ENCODE measurements around the gene LRRTM4. TPM values are rescaled to one million over a fixed set of nuclear protein-coding genes. Genes with fewer than 3 reads are reported as not detected.
"Not testable (repeated sequence)": the region's sequence is repeated elsewhere in the genome, so short reads cannot be mapped to it uniquely, and the experiment has no call there.

Gene LRRTM4
- total RNA-seq, 2 donors from 2014 or later = 0.32 to 0.84 TPM

DNA sequence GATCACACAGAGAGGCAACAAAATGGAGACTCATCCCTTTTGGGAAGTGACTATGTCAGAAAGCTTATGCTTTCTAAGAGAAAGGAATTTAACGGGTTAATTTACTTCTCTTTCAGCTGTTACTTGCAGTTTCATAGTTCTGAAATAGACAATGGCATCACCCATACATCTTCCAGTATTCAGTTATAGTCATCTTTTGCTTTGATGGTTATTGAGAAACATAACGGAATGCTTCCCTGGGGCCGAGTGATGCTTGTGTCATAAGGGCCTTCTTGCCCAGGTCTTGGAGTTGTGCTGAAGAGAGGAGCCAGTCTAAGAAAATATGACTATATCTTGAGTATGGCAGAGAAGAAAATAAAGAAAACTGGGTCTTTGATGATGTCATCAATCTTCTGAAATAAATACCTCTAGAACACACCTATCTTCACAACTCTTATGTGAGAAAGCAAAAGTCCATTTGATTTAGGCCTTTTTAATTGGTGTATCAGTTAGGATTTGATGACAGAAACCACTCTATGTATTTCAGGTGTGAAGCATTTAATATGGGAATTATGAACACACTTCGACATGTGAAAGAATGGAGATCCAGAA, 328.2 kb downstream of the LRRTM4 start:
- intact Hi-C loops (cut with DNase I) = no loop called here
- DNase-seq (no peak), ATAC-seq (no peak)

DNA sequence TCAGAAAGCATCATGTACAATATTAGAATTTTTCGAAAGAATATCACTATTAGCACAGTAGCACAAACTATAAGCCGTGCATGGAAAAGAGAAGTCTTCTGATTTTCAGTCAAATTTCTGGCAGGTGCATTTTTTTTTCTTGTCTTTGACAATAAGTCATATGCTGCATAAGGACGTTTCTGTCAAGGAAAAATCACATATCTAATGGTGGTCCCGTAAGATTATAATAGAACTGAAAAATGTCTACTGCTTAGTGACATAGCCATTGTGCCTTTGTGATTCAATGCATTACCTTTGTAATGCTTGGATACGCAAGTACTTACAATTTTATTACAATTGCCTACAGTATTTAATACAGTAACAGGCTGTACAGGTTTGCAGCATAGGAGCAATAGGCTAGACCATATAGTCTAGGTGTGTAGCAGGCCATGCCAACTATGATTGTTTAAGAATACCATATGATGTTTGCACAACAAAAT, 329.3 kb downstream of the LRRTM4 start:
- intact Hi-C loops (cut with DNase I) = no loop called here
- ATAC-seq = no peak

DNA sequence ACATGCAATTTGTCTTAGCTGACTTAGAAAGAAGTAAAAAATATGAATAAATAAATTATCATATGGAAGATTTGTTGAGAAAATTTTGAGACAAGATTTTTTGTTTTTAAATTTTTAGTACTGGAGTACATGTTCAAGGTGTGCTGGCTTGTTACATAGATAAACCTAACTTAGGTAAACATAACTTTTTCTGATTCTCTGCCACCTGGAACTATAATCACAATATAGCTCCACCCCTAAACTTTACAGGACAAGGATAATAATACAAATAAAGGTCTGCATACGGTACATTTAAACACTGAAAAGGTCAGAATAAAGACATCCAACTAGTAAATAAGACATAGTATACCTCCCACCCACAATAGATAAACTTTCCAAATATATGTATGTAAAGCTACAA, 330.5 kb downstream of the LRRTM4 start:
- DNase-seq = no peak

More for the DNA sequence above, 329.3 kb downstream of the LRRTM4 start:
- DNase-seq = no peak

DNA sequence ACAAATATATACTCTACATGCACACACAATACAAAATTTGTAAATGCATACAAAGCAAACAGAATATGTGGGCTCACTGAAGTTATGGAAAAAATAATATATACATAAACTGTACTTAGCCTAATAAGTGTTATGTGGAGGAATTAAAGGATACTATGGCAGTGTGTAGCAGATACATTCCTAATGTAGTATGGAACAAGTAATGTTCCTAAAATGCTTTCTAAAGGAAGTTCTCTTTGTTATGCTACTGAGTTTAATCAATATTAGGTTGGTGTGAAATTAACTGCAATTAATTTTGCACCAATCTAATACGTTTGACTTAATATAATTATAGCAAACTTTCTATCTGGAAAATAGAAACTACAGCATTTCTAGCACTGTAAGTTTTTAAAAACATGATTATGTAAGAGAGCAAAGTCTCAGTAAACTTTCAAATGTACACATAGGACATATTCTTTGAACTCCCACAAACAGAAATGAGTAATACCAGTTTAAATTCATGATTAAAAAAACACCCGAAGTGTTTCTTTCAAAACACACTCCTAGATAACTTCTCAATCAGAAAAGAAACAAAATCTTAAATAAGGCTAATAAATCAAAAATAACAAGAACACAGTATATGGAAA, 331.3 kb downstream of the LRRTM4 start:
- no peak for ATAC-seq
- intact Hi-C loops (cut with DNase I) = no loop called here
- no peak for DNase-seq

More for the DNA sequence above, 330.5 kb downstream of the LRRTM4 start:
- ATAC-seq = no peak
- intact Hi-C loops (cut with DNase I) = no loop called here

DNA sequence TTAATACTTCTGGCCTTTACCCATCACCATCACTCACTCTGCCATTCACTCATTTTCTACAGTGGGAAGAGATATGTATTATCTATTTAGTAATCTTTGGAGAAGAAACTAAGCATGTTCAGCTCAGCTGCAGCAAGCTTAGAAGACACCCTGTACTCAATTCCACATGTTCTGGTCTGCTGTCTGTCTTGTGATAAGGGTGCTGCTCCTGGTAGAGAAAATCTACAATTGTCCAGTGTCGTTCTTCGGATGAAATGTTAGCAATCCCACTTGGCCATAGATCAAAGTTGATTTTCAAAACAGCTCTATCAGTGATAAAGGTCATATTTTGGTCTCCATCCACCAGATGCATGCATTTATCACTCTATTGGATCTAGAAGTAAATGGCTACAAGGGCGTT, 337.1 kb downstream of the LRRTM4 start:
- ATAC-seq (no peak), DNase-seq (no peak)
- intact Hi-C loops (cut with DNase I) = no loop called here

DNA sequence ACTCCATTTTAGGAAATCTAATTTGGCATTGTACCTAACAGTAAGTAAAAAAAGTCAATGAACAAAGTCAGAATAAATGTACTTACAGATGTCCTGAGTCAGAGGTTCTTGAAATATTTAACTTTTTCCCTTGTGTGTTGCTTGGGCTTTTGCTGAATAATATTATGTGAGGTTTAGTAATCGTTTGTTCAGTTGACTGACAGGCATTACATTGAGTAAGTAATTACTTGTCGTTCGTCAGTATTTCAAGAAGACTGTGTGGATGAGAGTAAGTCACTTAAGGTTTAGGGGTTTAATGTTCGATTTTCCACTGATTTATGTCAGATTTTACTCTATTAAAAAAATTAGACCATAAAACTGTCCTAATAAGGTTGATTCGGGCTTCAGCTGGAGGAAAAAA, 342.9 kb downstream of the LRRTM4 start:
- ATAC-seq (no peak), DNase-seq (no peak)
- intact Hi-C loops (cut with DNase I) = no loop called here

DNA sequence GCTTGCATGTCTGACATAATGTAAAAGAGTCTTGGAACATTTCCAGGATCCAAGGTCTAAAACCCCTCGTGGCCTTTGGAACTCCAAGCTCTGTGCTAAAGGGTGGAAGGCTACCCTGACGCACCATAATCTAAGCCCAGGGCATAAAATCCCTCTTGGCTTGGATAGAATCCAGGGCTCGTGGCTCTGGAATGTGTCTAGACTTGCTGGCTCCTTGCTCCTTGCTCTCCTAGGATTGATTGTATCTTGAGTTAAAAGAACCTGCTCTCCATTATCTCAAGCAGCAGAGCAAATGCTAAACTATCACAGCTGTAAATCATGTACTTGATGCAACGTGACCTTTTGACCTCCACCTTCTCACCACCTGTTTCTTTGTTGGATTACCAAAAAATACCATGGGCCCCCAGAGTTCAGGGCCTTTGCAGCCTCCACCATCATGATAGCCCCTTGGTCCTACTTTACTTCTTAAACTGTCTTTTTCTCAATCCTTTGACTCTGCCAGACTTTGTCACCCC, 346.9 kb downstream of the LRRTM4 start:
- intact Hi-C loops (cut with DNase I); DNase-seq; ATAC-seq: not testable (repeated sequence)

DNA sequence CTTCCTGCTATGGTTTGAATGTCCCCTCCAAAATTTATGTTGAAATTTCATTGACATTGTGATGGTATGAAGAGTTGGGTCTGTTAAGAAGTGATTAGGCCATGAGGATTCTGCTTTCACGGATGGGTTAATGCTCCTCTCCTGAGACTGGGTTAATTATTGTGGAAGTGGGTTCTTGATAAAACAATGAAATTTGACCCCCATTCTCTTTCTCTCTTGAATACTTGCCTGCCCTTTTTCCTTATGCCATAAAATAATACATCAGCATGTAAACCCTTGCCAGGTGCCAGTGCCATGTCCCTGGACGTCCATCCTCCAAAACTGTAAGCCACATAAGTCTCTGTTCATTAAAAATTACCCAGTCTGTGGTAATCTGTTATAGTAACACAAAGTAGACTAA, 352.8 kb downstream of the LRRTM4 start:
- intact Hi-C loops (cut with DNase I) = no loop called here
- ATAC-seq (no peak), DNase-seq (no peak)

DNA sequence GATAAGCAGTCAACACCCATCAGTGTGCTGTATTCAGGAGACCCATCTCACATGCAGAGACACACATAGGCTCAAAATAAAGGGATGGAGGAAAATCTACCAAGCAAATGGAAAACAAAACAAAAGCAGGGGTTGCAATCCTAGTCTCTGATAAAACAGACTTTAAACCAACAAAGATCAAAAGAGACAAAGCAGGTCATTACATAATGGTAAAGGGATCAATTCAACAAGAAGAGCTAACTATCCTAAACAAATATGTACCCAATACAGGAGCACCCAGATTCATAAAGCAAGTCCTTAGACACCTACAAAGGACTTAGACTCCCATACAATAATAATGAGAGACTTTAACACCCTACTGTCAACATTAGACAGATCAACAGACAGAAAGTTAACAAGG, 358.2 kb downstream of the LRRTM4 start:
- ATAC-seq; intact Hi-C loops (cut with DNase I); DNase-seq: not testable (repeated sequence)

DNA sequence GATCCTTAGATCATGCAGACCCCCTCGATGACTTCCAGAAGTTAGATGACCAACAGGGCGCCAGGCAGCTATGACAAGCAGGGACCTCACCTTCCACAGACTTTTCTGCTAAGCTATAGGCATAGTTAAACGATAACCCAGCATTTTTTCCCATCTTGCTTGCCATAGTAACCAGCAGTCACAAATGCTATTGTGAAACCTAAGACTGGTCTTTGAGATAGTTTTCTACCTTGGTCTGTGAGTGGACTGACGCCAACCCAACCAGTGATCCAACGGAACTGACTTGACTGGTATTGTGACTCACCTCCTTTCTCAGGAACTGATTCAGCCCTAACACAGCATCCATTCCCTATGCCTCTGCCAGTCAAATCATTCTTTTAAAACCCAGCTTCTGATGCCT, 361.2 kb downstream of the LRRTM4 start:
- ATAC-seq (no peak), DNase-seq (no peak)
- intact Hi-C loops (cut with DNase I) = no loop called here

DNA sequence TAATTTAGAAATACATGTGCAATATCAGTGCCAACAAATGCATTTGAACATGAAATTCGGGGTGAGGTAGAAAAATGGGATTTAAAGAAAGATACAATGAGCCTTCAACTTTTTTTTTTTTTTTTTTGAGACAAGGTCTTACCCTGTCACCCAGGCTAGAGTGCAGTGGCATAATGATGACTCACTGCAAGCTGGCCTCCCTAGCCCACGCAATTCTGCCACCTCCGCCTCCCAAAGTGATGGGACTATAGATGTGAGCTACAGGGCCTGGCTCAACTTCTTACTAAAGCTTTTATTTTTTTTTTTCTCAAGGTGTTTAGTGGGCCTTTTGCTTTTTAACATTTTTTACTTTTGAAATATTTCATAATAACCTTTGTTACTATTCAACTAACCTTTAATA, 365.6 kb downstream of the LRRTM4 start:
- DNase-seq = no peak
- intact Hi-C loops (cut with DNase I) = no loop called here
- no peak for ATAC-seq

DNA sequence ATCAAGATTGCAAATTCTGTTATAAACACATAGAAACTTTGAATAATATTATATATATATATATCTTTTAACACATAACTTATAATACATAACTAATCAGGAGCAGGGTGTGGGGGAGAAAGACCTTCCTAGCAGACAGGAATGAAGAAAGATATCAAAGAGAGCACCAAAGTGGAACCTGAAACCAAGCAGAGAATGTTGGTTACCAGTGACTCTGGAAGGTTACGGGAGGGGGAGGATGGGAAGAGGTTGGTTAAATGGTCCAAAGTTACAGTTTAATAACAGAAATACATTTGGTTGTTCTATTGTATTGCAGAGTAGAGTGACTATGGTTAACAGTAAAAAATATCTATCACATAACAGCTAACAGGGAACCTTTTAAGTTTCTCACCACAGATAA, 366.7 kb downstream of the LRRTM4 start:
- ATAC-seq (no peak), DNase-seq (no peak)
- intact Hi-C loops (cut with DNase I) = no loop called here

DNA sequence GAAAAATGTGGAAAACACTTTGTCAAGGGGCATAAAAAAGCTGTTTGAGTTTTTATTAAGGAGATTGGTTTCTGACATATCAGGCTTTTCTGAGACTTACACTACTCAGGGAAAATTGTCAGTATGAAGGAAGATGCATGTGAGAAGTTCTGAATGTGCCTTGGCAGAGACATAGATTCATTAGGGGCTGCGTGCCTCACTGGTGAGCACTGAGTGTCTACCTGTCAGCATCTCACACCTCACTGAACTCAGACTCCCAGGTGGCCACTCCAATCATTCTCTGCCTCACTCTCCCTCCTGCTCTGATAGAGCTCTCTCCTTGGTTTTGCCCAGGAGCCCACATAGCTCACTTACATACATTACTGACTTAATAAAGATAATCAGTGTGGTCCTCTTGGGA, 372.6 kb downstream of the LRRTM4 start:
- intact Hi-C loops (cut with DNase I) = no loop called here
- ATAC-seq = no peak

DNA sequence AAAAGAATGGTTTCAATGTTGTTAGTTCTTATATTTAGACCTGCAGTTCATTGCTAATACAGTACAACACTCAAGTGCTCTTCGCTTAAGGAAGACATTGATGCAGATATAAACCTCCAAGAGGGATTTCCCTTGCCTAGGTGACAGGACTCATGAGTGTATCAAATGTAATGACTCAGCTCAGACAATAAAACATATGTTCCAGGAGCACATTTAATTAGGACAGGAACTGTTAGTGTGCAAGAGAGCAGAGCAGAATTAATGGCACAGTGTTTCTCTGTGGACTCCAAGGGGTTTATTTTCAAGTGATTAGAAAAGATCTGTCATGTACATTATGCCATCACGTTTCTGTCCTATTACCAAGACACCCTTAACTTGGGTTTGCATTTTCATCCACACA, 375.0 kb downstream of the LRRTM4 start:
- no peak for ATAC-seq
- DNase-seq = no peak
- intact Hi-C loops (cut with DNase I) = no loop called here

More for the DNA sequence above, 372.6 kb downstream of the LRRTM4 start:
- DNase-seq = no peak

DNA sequence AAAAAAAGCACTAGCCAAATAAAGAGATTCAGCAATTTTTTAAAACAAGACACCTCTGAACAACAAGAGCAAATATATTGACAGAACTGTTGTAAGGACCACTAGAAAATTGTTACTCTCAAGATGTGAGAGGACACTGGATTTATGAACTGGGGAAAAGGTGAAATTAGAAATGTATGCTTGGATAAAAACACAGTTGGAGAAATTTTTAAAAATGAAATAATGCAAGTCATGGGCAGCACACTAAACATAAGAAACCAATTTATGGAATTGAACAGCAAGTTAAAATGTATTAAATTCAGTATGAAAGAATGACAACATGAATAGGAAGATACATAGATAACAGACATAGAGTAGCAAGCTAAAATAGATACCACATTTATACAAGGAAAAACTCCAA, 377.4 kb downstream of the LRRTM4 start:
- no peak for ATAC-seq
- no peak for DNase-seq
- intact Hi-C loops (cut with DNase I) = no loop called here

DNA sequence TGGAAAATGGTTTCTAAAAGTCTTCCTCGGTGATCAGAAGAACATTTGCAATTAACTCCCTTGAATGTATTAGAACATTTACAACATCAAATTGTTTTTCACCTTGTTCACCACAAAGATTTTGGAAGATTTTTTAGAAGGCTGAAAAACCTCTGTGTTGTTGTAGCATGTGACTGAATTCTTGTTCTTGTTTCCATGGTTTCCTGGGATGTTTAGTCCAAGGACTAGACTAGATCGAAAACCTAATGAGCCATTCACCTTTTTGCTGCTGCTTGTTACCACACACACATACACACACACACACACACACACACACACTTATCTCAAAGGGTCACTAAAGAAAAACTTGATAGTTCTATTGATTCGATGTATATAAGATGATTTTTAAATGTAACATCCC, 380.0 kb downstream of the LRRTM4 start:
- no peak for ATAC-seq
- DNase-seq = no peak
- intact Hi-C loops (cut with DNase I) = no loop called here

DNA sequence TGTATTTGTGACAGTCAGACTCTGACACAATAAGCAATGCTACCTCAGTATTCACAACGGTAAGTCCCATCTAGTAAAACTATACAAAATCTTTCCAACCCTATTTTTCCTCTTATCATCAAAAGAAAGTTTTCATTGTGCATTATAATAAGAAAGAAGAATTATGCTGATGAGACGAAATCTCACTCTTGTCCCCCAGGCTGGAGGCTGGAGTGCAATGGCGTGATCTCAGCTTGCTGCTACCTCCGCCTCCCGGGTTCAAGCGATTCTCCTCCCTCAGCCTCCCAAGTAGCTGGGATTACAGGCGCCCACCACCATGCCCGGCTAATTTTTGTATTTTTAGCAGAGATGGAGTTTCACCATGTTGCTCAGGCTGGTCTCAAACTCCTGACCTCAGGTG, 393.7 kb downstream of the LRRTM4 start:
- intact Hi-C loops (cut with DNase I); ATAC-seq; DNase-seq: not testable (repeated sequence)

DNA sequence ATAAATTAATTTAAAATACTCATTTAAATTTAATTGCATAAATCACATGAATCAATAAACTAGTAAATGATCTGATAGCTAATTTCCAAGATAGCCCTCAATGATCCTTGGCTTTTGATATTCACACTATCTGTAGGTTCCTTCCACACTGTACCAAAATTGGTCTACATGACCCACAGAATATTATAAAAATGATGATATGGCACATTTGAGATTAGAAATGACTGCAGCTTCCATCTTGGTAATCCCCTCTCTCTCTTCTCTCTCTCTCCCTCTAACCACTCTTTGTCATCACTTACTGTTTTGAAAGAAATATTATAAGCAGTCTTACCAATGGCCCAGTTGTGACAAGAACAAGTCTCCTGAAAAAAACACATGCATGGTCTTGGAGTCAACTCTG, 394.8 kb downstream of the LRRTM4 start:
- DNase-seq (no peak), ATAC-seq (no peak)
- intact Hi-C loops (cut with DNase I) = no loop called here

DNA sequence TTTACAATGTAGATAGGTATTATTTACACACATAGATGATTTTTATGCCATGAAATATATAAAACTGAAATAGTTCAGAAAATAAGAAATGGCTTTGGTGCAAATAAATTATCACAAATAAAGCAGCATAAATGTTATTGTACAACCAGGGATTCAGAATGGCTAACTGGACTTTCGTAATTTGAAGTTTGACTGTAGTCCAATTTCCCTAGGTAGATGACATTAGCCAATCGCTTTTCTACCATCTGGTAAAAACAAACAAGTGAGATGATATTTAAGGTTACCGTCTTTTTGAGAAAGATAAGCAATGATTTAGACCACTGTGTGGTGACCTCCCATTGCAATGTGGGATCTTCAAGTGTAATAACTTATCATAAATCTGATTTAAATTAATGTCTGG, 400.7 kb downstream of the LRRTM4 start:
- intact Hi-C loops (cut with DNase I) = no loop called here
- DNase-seq (no peak), ATAC-seq (no peak)

DNA sequence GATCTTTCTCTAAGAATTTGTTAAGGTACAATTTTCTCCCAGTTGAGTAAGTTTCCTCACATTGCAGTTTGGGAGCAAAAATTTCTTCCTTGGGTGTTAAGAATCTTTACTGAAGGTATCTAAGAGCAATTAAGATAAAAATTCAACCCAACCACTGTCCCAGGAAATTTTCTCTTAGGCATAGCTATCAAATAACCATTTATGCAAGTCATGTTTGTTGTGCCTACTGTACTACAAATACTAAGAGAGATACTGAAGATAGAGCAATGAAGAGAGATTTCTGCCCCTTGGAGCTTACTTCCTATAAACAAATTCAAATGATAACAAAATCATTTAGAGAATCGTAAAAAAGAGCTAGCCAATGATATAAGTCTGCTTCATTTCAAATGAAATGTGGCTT, 402.8 kb downstream of the LRRTM4 start:
- no peak for DNase-seq
- intact Hi-C loops (cut with DNase I) = no loop called here
- ATAC-seq = no peak

DNA sequence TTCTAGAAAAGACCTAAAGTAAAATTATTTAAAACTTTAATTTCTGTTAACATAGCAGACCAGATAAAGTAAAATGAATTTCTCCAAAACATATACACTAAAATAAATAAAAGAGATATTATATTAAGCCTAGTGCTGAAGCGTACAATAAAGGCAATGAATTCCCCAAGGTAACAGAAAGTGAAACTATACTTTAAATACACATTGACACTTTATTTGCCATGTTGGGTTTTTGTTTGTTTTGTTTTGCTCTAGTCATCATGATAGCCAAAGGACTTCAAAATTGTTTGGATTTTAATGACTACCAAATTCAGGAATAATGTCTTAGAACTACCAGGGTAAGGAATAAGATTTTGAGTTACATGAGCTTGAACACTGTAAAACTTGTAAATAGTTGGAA, 413.3 kb downstream of the LRRTM4 start:
- DNase-seq (no peak), ATAC-seq (no peak)
- intact Hi-C loops (cut with DNase I) = no loop called here
